HUES64 (cell line): Measurements from ENCODE around the gene HOXB4.

Source experiments
- H3K27ac ChIP-seq: 2 replicates; pipeline ENCODE4 v1.7.0; 2013; ENCODE audit warnings: low read depth, low read length, inconsistent platforms
- H3K27me3 ChIP-seq: 2 replicates; pipeline ENCODE4 v1.6.1; 2013; ENCODE audit warnings: mild to moderate bottlenecking, low read length; ENCODE audit not compliant: insufficient read depth
- H3K36me3 ChIP-seq: 2 replicates; pipeline ENCODE4 v1.6.1; 2013; ENCODE audit warnings: mild to moderate bottlenecking, low read length; ENCODE audit not compliant: insufficient read depth
- H3K4me1 ChIP-seq: 2 replicates; pipeline ENCODE4 v1.6.1; 2013; ENCODE audit warnings: mild to moderate bottlenecking, low read length, moderate library complexity; ENCODE audit not compliant: insufficient read depth
- H3K4me3 ChIP-seq: 2 replicates; pipeline ENCODE4 v1.5.1; 2013; ENCODE audit warnings: mild to moderate bottlenecking, low read length, moderate library complexity
- H3K9ac ChIP-seq: 2 replicates; pipeline ENCODE4 v1.6.1; 2013; ENCODE audit warnings: mild to moderate bottlenecking, low read depth, low read length
- H3K9me3 ChIP-seq: 2 replicates; pipeline ENCODE4 v1.6.1; 2013; ENCODE audit warnings: low read depth, low read length; ENCODE audit not compliant: insufficient read depth
- WGBS: fragments of 150-250, 120-280 bp; methylation state at CpG from one replicate; pipeline ENCODE4 v1.1.7; 2013; ENCODE audit warnings: missing lambda C conversion rate; 5-methylcytosine and 5-hydroxymethylcytosine counted together

HOXB4 gene

DNA sequence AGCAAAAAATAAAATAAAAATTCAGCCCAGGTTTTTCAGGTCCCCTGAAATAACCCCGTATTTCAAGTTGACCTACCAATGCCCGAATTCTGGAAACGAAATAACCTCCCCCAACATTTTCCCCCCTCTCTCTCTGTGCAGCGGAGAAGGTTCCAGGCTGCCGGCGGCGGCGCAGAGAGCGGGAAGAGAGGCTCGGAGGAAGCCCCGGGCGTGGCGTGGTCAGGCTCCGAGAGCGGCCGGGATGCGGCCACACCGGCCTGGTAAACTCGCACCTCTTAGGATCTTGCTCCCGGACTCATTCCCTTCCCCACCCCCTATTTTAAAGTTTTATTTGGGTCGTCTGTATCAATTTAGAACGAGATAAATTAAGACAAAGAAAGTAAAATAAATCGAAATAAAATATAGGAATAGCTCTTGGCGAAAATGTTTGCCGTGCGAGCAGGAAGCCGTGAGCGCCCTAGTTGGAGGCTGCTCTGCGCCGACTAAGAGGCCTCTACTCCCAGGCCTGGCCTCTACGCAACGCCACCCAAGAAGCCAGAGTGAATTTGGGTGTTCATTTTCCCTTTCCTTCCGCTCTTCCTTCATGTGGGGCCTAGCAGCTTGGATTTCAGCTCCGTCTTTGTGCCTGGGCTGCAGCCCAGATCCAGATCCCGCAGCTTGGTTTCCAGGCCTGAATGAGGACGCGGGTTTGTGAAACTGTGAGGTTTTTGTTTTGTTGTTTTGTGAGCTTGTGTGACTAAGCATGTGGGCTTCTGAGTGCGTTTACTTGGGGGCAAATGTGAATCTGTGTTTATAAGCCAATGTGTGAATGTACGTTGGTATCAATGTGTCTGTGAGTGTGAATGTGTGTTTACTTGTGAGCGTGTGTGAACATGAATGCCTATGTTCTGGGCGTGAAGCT lies 28.1 kb upstream of the HOXB4 start:
- Histone ChIP-seq H3K36me3 (no peaks in the 10 kb centered on the region), H3K4me3 (no peak overlapping the region), H3K4me1 (no peaks in the 10 kb centered on the region; the same call in 1 of the 2 replicates), H3K27me3 (peaks cover 100% of the 10 kb centered on the region), H3K27ac (no peak overlapping the region), H3K9ac (no peak overlapping the region), H3K9me3 (no peaks in the 10 kb centered on the region)
- WGBS: 8% methylated on average over 40 of the region's 41 CpGs

GRCh38 chr17:48605409-48605919 lies 27.3 kb upstream of the HOXB4 start:
- H3K4me1 ChIP-seq: no peaks in the 10 kb centered on the region; the same call in 1 of the 2 replicates
- WGBS: 3% methylated on average over 10 of the region's 10 CpGs
- H3K27ac ChIP-seq: no peak overlapping the region
- H3K9ac ChIP-seq: no peak overlapping the region
- no peak overlapping the region for H3K4me3 ChIP-seq
- no peaks in the 10 kb centered on the region for H3K9me3 ChIP-seq
- no peaks in the 10 kb centered on the region for H3K36me3 ChIP-seq
- peaks cover 100% of the 10 kb centered on the region for H3K27me3 ChIP-seq

DNA sequence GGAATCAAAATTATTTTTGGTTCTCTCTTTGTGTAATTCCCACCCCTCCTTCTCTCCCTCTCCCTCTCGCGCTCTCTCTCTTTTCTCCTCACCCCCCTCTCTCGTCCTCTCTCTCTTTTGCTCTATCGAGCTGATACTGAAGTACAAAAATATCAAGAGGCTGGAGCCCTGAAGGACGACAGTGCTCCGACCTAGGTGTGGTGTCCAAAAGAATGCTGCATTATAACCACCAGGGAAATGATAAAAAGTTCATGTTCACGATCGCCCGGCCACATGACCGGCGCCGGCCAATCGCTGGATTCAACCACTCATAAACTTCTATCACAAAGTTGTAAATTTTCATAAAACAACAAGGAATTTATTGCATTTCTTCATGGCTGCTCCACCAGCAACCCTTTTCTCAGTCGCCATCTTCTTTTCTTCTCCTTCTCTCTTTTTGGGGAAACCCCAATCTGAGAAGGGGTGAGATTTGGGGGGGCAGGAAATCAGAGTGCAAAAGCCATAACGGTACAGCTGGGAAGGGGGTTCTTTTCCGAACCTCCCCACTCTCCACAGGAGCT lies 26.7 kb upstream of the HOXB4 start, which contains the start of gene HOXB6:
TSS of gene HOXB6 (minus strand) at position 217 of the 560 bp plus-strand sequence. CDS start 6,836 bp downstream, outside the sequence.
- H3K9ac ChIP-seq: no peak within 1 kb of the TSS

GRCh38 chr17:48603959-48604769 lies 26.0 kb upstream of the HOXB4 start:
- H3K4me3 ChIP-seq: no peak overlapping the region
- H3K9me3 ChIP-seq: no peaks in the 10 kb centered on the region
- H3K9ac ChIP-seq: no peak overlapping the region
- WGBS: 5% methylated on average over 16 of the region's 21 CpGs
- no peaks in the 10 kb centered on the region for H3K36me3 ChIP-seq
- no peak overlapping the region for H3K27ac ChIP-seq
- peaks cover 100% of the 10 kb centered on the region for H3K27me3 ChIP-seq
- H3K4me1 ChIP-seq: no peaks in the 10 kb centered on the region; the same call in 1 of the 2 replicates

More for the DNA sequence above, 26.7 kb upstream of the HOXB4 start, which contains the start of gene HOXB6:
- Histone ChIP-seq H3K4me1 (no peaks in the 10 kb centered on the region; the same call in 1 of the 2 replicates), H3K27me3 (peaks cover 100% of the 10 kb centered on the region), H3K4me3 (no peak within 1 kb of the TSS), H3K36me3 (no peaks in the 10 kb centered on the region), H3K9me3 (no peaks in the 10 kb centered on the region), H3K27ac (no peak within 1 kb of the TSS)
- 9% methylated on average over 13 of the region's 16 CpGs for WGBS

DNA sequence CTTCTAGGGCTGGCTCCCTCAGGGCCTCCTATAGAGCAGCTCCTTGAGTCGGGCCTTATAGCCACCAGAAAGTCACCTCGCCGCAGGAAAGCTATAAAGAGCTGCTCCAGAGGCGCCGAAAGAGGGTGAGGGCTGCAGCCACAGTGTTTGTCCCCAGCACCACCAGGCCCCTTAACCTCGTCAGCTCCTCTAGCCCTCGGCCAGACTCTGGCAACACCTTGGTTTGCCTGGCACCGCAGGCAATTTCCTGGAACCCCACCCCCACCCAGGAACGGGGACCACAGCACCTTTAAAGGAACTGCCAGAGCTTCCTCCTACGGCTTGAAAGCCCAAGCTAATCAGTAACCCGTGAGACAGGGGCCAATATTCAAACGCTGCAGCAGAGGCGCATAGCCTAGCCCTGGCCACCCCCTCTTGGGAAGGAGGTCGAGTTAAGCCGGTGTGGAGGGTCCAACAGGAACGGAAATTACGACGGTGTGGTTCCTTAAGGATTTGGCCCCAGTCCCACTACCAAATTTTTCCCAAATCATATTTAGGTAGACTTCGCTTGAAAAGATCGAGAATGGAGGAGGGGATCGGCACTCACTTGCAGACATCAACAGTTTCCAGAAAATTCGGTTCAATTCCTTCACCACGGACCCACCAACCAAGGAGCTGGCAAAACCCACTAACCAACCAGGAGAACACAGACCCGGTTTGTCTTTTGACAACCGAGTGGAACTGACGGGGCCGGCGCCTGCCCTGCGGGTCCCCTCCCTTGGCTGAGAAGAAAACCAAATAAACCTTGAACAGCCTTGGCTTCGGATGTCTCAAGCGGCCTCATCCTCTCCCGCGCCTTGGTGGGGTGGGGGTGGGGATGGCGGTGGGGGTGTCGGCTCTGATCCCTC lies 23.6 kb upstream of the HOXB4 start:
- Histone ChIP-seq H3K27ac (no peak overlapping the region), H3K36me3 (no peaks in the 10 kb centered on the region), H3K9me3 (no peaks in the 10 kb centered on the region), H3K4me3 (no peak overlapping the region), H3K4me1 (no peaks in the 10 kb centered on the region; the same call in 1 of the 2 replicates), H3K27me3 (peaks cover 100% of the 10 kb centered on the region), H3K9ac (no peak overlapping the region)
- 8% methylated on average over 29 of the region's 35 CpGs for WGBS

DNA sequence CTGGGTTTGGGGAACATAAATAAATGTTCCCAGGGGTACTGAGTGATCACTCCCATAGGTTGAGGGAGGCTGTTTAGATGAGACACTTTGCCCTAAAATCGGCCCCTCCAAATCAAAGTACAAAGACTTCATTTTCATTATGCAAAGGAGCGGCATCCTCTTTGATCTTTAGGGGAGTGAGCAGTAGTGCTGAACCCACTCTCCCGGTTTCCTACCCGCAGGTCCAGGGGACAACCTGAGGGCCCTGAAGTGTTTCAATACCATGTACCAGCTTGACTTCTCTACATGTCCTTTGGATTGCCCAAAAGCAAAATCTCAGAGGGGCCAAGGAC lies 23.0 kb upstream of the HOXB4 start:
- Histone ChIP-seq H3K9ac (no peak overlapping the region), H3K27ac (no peak overlapping the region), H3K4me1 (peaks cover 5% of the 10 kb centered on the region; the same call in 1 of the 2 replicates), H3K4me3 (no peak overlapping the region), H3K36me3 (no peaks in the 10 kb centered on the region), H3K9me3 (no peaks in the 10 kb centered on the region), H3K27me3 (peaks cover 100% of the 10 kb centered on the region)
- WGBS: 3% methylated on average over 4 of the region's 4 CpGs

GRCh38 chr17:48600244-48601098 lies 22.3 kb upstream of the HOXB4 start:
- Histone ChIP-seq H3K27ac (no peak overlapping the region), H3K9me3 (no peaks in the 10 kb centered on the region), H3K27me3 (peaks cover 100% of the 10 kb centered on the region), H3K4me3 (no peak overlapping the region), H3K4me1 (peaks cover 8% of the 10 kb centered on the region; the same call in 1 of the 2 replicates), H3K36me3 (no peaks in the 10 kb centered on the region), H3K9ac (no peak overlapping the region)
- WGBS: 5% methylated on average over 17 of the region's 17 CpGs

DNA sequence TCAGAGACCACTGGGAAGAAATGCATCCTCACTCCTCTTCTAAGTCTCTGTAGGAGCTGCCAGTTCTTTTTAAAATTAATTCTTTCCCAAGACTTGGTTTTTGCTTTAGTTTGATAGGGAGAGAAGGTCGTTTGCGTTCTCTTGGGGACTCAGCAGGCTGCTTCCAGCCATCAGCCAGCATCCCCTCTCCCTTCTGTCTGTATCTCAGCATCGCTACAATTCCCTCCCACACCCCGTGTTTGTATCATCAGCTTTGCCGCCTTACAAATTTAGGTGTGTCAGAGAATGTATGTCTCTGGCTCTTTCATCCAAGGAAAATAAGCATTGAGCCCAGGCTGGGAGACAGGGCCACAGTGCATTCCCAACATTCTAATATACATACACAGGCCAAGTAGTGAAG lies 21.2 kb upstream of the HOXB4 start:
- Histone ChIP-seq H3K9ac (no peak overlapping the region), H3K4me3 (no peak overlapping the region), H3K27ac (no peak overlapping the region), H3K9me3 (no peaks in the 10 kb centered on the region), H3K27me3 (peaks cover 100% of the 10 kb centered on the region), H3K4me1 (peaks cover 10% of the 10 kb centered on the region), H3K36me3 (no peaks in the 10 kb centered on the region)
- WGBS: 9% methylated on average over 5 of the region's 5 CpGs

- Histone ChIP-seq H3K4me3 (no peak overlapping the region), H3K27me3 (peaks cover 100% of the 10 kb centered on the region), H3K27ac (no peak overlapping the region), H3K9ac (no peak overlapping the region), H3K9me3 (no peaks in the 10 kb centered on the region), H3K36me3 (no peaks in the 10 kb centered on the region), H3K4me1 (peaks cover 15% of the 10 kb centered on the region)
- 12% methylated on average over 5 of the region's 7 CpGs for WGBS
Observed at GRCh38 chr17:48598736-48599135, 20.6 kb upstream of the HOXB4 start.
